ELR (cell line): ENCODE results near the gene PITPNM2.

ENCODE experiments used
- DNase-seq: peaks from one replicate; pipeline ENCODE4 v3.0.0-alpha.2; 2015; ENCODE audit warnings: low read depth

Gene PITPNM2

DNA sequence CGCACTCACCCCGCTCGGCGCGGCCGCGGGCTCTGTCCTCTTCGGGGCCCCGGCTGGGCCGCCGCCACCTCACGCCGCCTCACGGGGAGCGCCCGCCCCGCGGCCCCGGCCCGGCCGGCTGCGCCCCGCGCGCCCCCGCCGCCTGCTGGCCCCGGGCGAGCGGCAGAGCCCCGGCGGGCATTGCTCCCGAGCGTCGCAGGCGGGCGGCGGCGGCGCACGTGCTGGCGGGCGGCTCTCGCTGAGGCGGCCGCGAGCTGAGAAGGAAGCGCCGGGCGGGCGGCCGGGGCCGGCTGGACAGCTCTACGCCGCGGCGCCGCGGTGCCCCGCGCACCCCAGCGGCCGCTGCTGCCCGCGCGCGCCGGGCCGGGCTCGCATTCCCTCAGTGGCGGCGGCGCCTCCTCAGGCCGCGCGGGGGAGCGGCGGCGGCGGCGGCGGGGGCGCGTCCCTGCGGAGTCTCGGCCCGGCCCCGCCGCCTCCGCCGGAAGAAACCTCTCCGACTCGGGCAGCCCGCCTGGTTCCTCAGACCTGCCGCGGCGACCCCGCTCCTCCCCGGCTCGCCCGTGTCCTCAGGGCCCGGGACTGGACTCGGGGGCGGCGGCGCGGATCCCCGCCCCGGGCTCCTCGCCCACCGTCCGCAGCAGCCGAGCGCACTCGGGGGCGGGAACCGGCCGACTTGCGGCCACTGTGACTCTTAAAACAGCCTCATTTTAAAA, at the start of gene PITPNM2:
PITPNM2 (minus strand) TSS at position 347 of the 713 bp plus-strand sequence. CDS start 116,500 bp downstream, outside the sequence.
- peak; percentile 80 for DNase-seq

DNA sequence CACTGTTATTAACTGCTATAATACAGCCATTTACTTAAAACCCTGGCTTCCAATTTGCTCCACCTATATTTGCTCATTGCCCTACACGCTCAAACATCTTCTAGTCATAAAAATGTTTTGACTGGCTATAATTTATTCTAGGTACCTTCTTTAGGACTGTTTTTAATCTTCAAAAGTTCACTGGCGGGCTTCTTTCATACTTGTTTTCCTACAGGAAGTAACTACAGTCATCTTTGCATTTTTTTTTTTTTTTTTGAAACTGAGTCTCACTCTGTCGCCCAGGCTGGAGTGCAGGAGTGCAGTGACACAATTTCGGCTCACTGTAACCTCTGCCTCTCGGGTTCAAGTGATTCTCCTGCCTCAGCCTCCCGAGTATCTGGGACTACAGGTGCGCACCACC, 49.5 kb upstream of the PITPNM2 start:
- no peak for DNase-seq

DNA sequence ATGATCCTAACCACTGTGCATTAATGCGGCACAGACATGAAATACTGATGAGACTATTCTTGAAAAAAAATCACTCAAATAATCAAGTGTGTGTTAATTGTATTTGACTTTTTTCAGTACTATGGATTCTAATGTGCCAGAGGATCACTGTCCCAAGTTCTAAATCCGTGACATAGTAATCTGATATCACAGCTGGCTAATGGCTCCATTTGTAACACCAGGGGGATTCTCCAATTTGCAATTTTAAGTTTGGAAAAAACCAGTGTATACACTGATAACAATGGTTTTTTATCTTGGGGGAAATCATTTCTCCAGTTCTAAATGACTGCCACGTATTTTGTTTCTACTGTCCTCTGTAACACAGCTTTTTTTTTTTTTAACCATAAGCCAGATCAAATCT, 49.0 kb upstream of the PITPNM2 start:
- DNase-seq = no peak

DNA sequence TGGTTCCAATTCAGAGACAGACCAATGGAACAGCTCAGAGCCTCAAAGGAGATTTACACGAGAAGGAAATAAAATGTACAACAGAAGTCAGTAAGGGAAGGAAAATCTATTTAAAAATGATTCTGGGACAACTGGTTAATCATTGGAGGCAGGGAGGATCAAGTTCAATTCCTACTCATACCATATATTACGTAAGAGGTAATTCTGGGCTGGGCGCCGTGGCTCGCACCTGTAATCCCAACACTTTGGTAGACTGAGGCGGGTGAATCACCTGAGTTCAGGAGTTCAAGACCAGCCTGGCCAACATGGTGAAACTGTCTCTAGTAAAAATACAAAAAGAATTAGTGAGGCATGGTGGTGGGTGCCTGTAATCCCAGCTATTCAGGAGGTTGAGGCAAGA, 36.7 kb upstream of the PITPNM2 start:
- no peak for DNase-seq

DNA sequence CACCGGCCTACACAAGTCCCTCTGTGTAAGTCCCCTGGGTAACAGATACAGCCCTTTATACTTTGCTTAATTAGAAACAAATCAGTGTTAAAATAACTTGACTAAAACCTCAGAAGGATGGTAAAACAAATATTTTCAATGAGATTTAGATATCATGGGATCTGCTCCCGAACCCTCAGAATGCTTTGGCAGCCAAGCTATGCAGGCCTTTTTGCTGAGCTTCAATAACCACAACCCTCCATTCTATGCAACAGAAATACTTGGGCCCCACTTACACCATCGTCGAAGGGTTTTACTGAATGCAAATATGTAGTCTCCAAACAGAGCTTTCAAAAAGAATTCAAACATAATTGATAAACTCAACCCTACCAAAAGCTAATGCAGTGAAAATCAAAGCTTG, 29.3 kb upstream of the PITPNM2 start:
- no peak for DNase-seq

DNA sequence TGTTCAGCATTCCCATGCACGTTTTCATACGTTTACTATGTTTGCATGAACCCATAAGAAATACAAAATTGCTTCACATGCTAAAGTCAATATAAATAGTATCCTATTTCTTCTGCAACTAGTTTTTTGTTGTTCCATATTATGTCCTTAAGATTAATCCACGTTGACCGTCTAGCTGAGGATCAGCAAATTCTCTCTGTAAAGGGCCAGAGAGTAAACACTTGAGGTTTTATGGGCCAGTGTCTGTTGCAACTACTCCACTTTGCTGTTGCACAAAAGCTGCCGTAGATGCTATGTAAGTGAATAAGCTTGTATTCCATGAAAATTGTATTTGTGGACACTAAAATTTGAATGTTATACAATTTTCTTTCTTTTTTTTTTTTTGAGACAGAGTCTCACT, 21.1 kb upstream of the PITPNM2 start:
- no peak for DNase-seq

DNA sequence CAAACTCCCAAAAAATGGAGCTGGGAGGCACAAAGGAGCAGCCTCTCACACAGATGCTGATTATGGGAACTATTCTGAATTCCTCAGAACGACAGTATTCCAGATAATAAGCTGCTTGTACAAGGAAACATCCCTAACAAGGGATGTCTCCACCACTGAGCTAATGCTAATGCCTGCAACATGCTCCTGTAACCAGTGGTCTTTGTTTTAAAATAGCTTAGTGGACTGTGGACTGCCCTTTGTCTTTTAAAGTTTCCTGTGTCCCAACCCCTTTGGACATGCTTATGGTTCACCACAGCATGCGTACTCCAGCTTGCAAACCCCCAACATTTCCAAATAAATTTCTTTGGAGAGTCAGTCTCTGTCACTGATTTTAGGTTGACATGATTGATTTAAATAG, 16.4 kb upstream of the PITPNM2 start:
- DNase-seq = no peak

DNA sequence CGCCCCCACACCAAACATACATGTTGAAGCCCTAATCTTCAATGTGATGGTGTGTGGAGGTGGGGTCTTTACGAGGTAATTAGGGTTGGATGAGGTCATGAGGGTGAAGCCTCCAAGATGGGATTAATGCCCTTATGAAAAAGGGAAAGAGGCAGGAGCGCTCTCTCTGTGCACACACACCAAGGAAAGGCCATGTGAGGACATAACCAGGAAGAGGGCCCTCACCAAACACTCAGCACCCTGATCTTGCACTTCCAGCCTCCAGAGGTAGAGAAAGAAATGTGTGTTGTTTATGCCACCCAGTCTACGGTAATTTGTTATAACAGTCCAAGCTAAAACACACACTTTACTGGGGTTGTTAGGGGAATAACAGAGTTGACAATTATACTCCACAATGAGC, 14.6 kb upstream of the PITPNM2 start:
- no peak for DNase-seq

DNA sequence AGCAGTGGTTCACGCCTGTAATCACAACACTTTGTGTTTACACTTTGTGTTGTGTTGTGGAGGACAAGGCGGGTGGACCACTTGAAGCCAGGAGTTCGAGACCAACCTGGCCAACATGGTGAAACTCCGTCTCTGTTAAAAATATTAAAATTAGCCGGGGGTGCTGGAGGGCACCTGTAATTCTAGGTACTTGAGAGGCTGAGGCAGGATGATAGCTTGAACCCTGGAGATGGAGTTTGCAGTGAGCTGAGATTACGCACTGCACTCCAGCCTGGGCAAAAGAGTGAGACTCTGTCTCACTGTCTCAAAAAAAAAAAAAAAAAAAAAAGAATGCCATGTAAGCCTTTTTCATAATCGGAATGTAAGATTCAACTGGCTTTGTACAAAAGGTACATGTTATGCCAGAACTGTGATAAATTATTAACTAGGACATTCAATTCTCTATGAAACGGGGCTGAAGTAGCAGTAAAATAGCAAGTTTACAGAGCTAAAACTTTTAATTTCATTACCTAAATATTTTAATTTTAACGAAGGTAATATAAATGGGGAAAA, 13.9 kb upstream of the PITPNM2 start:
- DNase-seq = no peak

DNA sequence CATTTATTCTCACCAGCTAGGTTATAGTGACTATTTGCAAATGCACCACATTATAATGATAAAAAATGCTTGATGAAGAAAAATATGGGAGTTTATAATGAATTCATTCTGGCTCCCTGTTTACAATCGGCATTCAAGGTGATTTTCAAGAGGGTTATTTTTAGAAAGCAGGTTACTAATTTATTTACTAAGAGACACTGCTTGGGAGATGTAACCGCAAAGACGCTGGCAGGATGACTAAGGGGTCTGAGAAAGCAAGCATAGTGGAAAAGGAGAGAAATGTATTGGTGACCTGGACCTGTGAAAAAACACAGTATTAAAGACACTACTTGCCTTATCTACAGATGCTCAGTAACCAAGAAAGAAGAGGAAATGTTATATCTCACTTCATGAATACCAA, 13.3 kb upstream of the PITPNM2 start:
- no peak for DNase-seq

DNA sequence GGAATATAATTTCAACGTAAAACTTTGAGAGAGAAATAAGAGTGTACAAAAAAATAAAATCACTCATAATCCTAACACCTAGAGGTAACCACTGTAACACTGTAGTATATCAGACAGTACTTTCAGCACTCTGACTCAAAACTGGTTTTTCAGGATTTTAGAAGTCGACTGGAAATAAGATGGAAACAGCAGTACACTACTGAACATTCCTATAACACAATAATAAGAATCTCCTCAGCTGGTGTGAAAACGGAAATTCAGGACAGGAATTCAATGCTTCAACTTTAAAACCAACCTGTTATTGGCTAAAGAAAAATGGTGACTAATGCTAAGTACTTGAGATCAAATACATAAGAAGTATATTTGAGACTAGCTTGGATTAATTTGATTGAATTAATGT, 12.3 kb upstream of the PITPNM2 start:
- DNase-seq = no peak

DNA sequence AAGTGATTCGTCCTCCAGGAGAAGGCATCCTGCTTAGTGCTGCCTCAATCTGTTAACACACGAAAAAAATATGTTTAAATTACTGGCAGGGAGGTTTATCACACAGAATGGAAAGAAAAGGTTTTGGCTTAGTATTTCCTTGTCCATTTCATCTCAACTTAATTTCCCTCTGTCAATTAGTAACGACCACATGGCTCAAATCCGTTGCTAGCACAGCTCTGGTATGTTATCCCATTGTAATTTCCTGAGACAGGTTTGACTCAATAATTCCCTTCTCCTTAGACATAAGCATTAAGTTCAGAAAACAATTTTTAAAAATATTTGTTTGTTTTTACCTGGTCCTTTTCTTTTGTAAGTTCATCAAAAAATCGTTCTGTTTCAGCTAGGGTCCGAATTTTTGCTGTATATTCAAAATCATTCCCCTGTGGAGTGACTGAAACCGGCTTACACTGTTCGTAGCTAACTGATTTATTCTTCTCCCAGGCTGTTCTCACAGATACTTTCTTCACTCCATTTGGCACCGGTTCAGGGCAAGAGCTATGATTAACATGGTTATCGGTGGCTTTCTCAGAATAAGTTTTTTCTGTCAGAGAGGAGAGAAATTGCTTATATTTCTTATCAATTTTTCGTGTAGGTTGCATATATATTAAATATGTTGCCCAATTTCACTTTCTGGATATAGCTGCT, 10.1 kb upstream of the PITPNM2 start:
- DNase-seq = no peak

DNA sequence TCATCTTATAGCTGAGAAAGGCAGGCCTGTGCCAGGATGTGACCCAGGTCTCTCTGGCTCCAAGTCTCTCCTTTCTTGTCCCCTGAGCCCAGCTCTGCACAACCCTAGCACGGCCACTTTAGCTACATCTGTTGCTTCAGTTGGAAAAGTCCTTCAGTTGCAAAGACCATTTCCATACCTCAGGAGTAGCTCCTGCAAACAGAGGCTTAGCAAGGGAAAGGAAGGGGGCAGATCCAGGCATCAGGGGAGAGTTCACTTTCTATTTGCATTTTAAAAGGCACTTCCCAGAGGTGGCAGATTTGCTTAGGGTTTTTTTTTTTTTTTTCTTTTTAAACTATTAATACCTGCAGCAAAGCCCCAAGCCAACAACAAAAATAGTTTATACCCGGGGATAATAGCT, 3.0 kb upstream of the PITPNM2 start:
- no peak for DNase-seq

DNA sequence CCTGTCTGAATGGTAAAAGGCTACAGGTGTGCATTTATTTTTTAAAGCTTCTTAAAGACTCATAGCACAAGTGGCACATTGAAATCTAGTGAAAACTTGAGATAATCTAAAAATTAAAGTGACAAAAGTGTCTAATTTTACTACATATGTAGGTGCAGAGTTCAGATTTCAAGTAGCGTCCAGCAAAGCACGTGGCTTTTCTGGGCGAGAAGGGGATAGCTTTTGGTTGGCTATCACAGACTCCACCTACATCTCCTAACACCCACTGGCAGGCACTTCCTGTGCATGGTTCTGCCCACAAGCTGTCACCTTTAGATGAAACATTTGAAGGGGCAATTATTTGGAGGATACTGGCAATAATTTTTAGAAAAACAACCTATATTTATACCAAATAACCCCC, 1.9 kb upstream of the PITPNM2 start:
- no peak for DNase-seq

DNA sequence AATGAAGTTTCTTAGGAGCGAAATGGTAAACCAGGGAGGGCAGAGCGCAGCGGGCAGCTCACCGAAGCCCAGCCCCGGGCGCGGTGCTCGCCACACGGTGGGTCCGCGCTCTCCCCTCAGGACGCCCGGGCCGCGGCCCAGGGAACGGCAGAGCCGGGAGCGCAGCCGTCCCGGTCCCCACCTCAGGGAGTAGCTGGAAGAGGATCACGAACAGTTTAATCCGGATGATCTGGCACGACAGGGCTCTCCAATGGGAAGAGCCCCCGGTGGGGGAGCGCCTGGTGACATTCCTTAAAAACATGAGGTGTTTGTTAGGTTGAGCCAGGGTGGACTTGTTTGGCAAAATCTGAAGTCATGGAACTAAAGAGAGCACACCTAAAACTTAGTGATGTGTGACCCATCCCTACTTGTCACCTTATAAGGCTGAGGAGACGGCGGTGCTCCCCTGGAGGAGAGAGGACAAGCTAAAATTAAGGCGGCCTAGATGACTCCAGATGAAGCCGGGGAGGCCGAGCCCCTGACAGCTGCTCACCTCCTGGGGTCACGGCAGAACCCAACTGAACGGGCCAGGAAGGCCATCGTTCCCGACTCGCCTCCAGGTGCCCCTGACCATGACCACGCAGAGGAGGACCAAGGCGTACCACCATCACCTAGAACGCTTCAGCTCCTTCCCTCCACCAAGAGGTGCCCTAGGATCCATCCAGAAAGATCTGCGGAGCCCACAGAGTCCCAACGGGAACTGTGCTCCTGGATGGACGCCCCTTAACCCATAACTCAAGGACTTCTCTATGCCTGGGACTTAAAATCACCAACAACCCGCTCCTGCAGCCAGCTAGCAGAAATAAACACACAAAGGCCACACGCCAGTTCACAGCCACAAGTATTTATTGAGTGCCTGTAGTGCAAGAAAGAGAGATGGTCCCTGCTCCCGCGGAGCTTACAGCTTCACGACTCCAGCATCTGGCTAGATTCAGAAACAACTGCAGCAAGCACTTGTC, 866 bp upstream of the PITPNM2 start:
- DNase-seq = peak; percentile 41

DNA sequence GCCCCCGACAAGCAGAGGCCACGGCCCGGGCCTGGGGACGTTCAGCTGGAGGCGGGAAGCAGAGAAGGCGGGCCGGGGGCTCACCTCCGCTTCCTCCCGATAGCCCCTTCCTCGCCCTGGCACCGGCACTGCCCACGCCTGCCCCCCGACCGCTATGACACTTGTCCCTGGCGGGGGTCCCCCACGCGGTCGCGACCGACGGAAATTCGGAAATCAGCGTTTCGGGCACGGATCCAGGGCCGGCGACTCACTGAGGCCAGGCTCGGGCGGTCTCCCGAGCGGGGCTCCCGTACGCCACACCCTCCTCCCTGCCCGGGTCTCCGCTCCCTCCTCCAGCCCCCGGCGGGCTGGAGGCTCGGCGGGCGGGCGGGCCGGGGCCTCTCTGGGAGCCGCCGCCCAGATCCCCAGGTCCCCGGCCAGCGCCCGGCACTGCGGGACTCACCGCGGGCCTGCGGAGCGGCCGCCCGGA, 581 bp downstream of the PITPNM2 start:
- DNase-seq = peak; percentile 51

DNA sequence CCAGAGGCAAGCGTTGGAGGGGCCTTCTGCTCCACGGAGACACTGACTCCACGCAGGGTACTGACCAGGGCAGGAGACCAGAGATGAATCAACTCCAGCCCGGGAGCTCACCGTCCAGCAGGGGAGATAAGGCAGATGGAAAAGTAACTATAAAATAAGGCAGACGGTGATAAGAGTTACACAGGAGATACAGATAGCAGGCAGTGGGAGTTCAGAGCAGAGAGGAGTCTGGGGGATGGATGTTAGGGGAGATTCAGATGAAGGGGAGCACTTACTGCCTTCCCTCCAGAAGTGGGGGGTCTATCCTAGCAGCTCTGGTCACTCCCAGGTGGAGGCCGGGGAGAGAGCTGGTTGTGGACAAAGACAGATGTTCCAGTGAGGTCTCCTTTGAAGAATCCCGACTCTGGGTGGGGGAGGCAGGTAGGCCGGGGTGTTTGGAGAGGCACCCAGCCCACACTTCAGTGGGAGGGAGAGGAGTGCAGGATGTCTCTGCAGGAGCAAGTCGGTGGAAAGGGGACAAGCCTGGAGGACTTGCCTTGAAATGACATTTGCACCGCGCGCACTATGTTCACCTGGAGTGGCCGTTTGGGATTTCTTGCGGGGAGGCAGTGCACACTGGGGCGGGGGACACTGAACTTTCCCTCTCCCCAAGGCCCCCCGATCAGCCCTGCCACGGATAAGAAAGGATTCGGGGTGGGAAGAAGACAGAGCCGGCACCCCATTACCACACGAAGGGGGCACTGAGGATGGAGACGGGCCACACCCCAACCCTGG, 1.2 kb downstream of the PITPNM2 start:
- no peak for DNase-seq

DNA sequence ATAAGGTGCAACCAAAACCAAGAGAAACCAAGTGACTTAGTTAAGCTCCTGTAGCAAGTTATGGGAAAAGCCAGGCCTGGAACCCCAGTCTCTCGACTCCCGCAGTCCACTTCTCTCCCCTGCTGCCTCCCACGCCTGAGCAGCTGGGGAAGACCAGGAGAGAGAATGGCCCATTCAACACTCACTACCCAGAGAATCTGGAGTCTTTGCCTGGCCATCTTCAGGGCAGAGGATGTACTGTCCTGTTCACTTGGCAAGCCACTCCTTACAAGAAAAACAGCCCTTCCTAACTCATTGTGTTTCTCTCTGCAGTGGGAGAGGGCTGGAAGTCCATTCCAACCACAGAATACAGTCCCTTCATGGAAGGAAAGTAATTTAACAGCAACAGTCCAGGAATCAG, 1.8 kb downstream of the PITPNM2 start:
- DNase-seq = peak; percentile 15

DNA sequence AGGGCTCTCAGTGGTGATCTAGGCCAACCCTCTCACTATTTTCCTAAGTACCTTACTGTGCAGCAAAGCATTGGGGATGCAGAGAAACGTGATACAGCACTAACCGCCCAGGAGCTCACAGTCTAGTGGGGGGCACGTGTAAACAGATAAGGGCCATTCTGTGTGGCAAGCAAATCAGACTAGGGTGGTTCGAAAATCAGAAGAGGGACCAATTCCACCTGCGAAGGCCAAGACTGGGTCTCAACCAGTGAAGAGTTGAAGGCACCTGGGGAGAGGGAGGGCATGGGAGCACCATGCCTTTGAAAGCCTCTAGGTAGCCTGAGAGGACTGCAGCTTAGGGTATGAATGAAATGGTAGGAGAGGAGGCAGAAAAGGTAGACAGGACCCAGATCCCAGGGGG, 2.2 kb downstream of the PITPNM2 start:
- DNase-seq = no peak

DNA sequence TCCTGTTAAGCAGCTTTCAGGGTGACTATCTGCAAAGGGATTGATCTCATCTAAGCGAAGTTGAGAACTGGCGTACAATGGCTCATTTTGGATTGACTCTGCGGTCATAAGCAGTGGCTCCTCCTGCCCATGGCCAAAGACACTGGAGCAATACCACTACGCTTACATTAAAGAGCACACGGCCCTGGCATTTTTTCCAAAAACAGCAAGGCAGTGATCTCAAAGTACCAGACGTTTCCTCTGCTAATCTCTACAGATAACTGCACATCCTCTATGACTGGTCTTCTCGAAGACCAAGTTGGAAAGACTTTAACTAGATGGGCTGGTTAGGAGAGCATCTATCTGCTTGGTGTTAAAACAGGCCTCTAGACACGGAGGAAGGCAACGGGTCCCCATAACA, 2.7 kb downstream of the PITPNM2 start:
- no peak for DNase-seq

DNA sequence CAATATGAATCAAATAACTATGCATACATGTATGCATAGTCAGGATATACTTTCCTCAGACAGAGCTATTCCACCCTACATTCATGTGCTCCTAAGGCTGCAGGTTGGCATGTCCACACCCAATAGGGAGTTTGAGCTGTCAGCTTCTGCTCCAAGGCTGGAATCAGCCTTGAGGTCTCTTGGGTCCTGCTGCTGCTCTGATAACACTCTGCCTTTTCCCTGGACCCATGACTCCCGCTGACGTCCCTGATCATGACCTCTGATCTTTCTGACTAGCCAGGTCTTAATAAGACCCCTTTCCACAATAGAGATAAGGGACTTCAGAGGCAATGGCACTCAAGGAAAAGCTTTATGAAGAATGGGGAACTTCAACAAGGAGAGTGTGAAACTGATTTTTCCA, 5.7 kb downstream of the PITPNM2 start:
- DNase-seq = no peak
